GM23248 (cell line): ENCODE results near the gene CASKIN1. TPM values are rescaled to one million over a fixed set of nuclear protein-coding genes. Genes with fewer than 3 reads are reported as not detected.

Source experiments
- DNase-seq: peaks from one replicate; pipeline ENCODE4 v3.0.0-alpha.2; 2015
- H2AFZ ChIP-seq: fragments of 200-600 bp; sonication (generic); 2 replicates; pipeline ENCODE4 v1.6.1; 2016; ENCODE audit warnings: antibody characterized with exemption
- H3F3A ChIP-seq: fragments of 200-600 bp; sonication (generic); 2 replicates; pipeline ENCODE4 v1.6.1; 2016; ENCODE audit warnings: mild to moderate bottlenecking, antibody characterized with exemption, mixed run types; ENCODE audit not compliant: insufficient read depth
- H3K27ac ChIP-seq: fragments of 200-600 bp; sonication (generic); 2 replicates; pipeline ENCODE4 v1.5.1; 2016; ENCODE audit warnings: mild to moderate bottlenecking
- H3K27me3 ChIP-seq: fragments of 200-600 bp; sonication (generic); replicated peaks from 2 replicates; pipeline ENCODE4 v1.6.1; 2016; ENCODE audit warnings: mild to moderate bottlenecking; ENCODE audit not compliant: insufficient read depth
- H3K36me3 ChIP-seq: fragments of 200-600 bp; sonication (generic); 2 replicates; pipeline ENCODE4 v1.6.1; 2016; ENCODE audit warnings: low read depth, mild to moderate bottlenecking
- H3K4me1 ChIP-seq: fragments of 200-600 bp; sonication (generic); 2 replicates; pipeline ENCODE4 v1.6.1; 2016; ENCODE audit warnings: mild to moderate bottlenecking; ENCODE audit not compliant: insufficient read depth
- H3K4me2 ChIP-seq: fragments of 200-600 bp; sonication (generic); one replicate; pipeline ENCODE4 v1.6.1; 2016; ENCODE audit warnings: mild to moderate bottlenecking; ENCODE audit not compliant: unreplicated experiment
- H3K4me3 ChIP-seq: fragments of 200-600 bp; sonication (generic); 2 replicates; pipeline ENCODE4 v1.5.1; 2016; ENCODE audit warnings: mild to moderate bottlenecking
- H3K79me2 ChIP-seq: fragments of 200-600 bp; sonication (generic); 2 replicates; pipeline ENCODE4 v1.6.1; 2016; ENCODE audit warnings: mild to moderate bottlenecking; ENCODE audit not compliant: insufficient read depth
- H3K9ac ChIP-seq: fragments of 200-600 bp; sonication (generic); 2 replicates; pipeline ENCODE4 v1.6.1; 2016; ENCODE audit warnings: mild to moderate bottlenecking
- H3K9me2 ChIP-seq: fragments of 200-600 bp; sonication (generic); 2 replicates; pipeline ENCODE4 v1.6.1; 2016; ENCODE audit warnings: mixed run types, mild to moderate bottlenecking, moderate library complexity; ENCODE audit not compliant: insufficient read depth
- H3K9me3 ChIP-seq: fragments of 200-600 bp; sonication (generic); one replicate; pipeline ENCODE4 v1.6.1; 2017; ENCODE audit warnings: low read depth
- H4K20me1 ChIP-seq: fragments of 200-600 bp; sonication (generic); 2 replicates; pipeline ENCODE4 v1.6.0; 2016; ENCODE audit not compliant: insufficient read depth
- EZH2 ChIP-seq: fragments of 200-600 bp; sonication (generic); IDR thresholded peaks from 2 replicates; pipeline ENCODE4 v1.6.1; 2018; ENCODE audit warnings: antibody characterized with exemption, mild to moderate bottlenecking; ENCODE audit not compliant: insufficient read depth, poor library complexity, severe bottlenecking
- EZH2phosphoT487 ChIP-seq: fragments of 200-600 bp; sonication (generic); IDR thresholded peaks from 2 replicates; pipeline ENCODE4 v1.6.1; 2018; ENCODE audit warnings: antibody characterized with exemption, moderate library complexity, mild to moderate bottlenecking, low read depth; ENCODE audit not compliant: insufficient read depth
- WGBS, 2 experiments: methylation state at CpG; one replicate each; pipeline ENCODE4 v1.1.6; 2015 to 2017; ENCODE audit warnings: low lambda C conversion rate in 2 of 2, low coverage in 1 of 2; ENCODE audit errors: missing lambda C conversion rate in 2 of 2; 5-methylcytosine and 5-hydroxymethylcytosine counted together
- in situ Hi-C: fragments of 300-500 bp; cut with MboI; formaldehyde crosslinking; loops from 2 replicates; pipeline ENCODE4 v1.15.0; 2020
- polyA plus RNA-seq: library from polyadenylated mRNA; unstranded; fragments of >200 nt; fragmentation: Nextera tagmentation; extraction: Ambion mirVana; gene quantifications from 2 replicates; pipeline ENCODE4 v1.2.1, GENCODE V29; 2016
- total RNA-seq: library from RNA; depleted of rRNA; stranded (reverse); fragments of >200 nt; shearing (Covaris generic); gene quantifications from 2 replicates; pipeline ENCODE4 v1.2.3, GENCODE V29; 2014

Gene CASKIN1
- total and polyA plus RNA-seq, 2 experiments from 2014 or later, result not detected

DNA sequence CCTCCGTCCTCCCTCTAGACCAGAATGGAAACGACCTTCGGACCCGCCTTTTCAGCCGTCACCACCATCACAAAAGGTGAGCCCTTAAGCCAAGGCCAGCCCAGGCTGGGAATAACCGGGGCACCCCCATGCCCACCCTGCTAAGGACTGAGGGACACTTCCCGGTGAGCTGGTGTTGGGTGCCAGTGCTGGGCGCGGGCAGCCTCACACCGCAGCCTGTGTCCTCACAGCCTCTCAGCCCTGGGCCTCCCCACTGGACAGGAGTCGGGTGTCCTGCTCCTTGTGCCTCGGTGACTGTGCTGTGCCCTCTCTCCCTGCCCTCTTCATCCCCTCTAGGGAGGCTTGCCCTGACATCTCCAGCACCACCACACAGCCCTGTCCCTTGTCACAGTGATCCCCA lies 30.5 kb downstream of the CASKIN1 start:
- H2AFZ ChIP-seq, result no peak overlapping the region
- H3K27me3 ChIP-seq, result no peaks in the 10 kb centered on the region
- TF ChIP-seq EZH2 (no peak), EZH2phosphoT487 (no peak)
- no peaks in the 10 kb centered on the region; the same call in 1 of the 2 replicates for H3K36me3 ChIP-seq
- no peak overlapping the region for H3K4me2 ChIP-seq
- 98 to 99% methylated on average over 11 to 12 of the region's 12 CpGs for WGBS, 2 experiments
- no peaks in the 10 kb centered on the region for H3K9me2 ChIP-seq
- H3K79me2 ChIP-seq, result peaks cover 61% of the 10 kb centered on the region
- H4K20me1 ChIP-seq, result no peaks in the 10 kb centered on the region
- DNase-seq, result no peak
- no peak overlapping the region for H3K27ac ChIP-seq
- H3K9ac ChIP-seq, result no peak overlapping the region
- no peaks in the 10 kb centered on the region for H3F3A ChIP-seq
- in situ Hi-C loops, result no loop called here
- H3K9me3 ChIP-seq, result no peaks in the 10 kb centered on the region
- H3K4me3 ChIP-seq, result no peak overlapping the region
- H3K4me1 ChIP-seq, result peaks cover 8% of the 10 kb centered on the region

DNA sequence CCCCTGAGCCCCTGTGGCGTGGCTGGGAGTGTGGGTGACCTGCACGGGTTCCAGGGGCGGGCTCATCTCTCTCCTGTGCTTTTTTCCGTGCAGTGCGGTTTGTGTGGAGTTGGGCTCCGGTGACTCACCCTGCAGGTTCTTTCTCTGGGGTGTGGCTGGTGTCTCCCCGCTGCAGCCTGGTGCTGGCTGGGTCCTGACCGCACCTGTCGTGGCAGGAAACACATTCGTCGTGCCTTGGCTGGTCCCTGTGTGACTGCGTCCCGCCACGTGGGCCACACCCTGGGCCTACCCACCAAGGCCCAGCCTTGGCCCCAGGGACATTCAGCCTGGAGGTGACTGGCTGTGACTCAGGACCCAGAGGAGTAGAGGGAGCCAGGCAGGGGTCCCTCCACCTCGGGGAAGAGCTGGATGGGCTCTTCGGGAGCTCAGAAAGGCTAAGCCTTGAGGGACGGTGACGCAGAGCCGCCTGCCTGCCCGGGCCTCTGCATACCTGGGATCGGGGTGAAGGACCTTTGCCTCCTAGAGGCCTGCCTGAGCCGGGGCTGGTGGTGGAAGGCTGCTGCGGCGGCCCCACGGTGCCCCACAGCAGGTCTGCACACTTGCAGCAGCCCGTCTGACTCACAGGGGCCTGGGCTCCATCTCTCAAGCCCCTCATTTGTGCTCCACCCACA lies 33.1 kb downstream of the CASKIN1 start:
- 97 to 98% methylated on average over 24 to 26 of the region's 26 CpGs for WGBS, 2 experiments
- no peaks in the 10 kb centered on the region for H3F3A ChIP-seq
- DNase-seq, result no peak
- H3K9me3 ChIP-seq, result no peaks in the 10 kb centered on the region
- no peaks in the 10 kb centered on the region for H3K9me2 ChIP-seq
- H3K27ac ChIP-seq, result no peak overlapping the region
- peaks cover 79% of the 10 kb centered on the region for H3K79me2 ChIP-seq
- in situ Hi-C loops, result no loop called here
- TF ChIP-seq EZH2phosphoT487 (no peak), EZH2 (no peak)
- H3K4me1 ChIP-seq, result peaks cover 26% of the 10 kb centered on the region
- H2AFZ ChIP-seq, result no peak overlapping the region
- H3K9ac ChIP-seq, result no peak overlapping the region
- no peaks in the 10 kb centered on the region; the same call in 1 of the 2 replicates for H3K36me3 ChIP-seq
- H3K27me3 ChIP-seq, result no peaks in the 10 kb centered on the region
- no peak overlapping the region for H3K4me2 ChIP-seq
- H3K4me3 ChIP-seq, result no peak overlapping the region
- H4K20me1 ChIP-seq, result no peaks in the 10 kb centered on the region

DNA sequence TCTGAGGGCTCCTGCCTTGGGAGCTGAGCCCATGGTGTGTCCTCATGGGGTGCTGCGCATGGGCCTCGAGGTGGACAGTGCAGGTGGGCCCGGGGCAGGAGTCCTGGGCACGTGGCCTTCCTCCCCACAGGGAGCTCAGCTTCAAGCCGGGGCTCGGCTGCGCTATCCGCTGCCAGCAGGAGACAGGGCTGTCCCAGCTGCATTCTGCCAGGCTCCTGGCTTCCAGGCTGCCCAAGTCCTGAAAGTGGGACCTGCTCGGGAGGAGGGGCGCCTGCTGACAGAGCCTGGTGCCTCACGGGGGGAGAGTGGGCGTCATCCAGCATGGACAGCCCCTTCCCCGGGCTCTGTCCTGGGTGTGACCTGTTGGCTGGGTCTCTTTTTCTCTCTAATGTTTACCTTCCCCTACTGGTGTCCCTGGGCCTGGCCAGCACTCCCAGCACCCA lies 33.7 kb downstream of the CASKIN1 start:
- WGBS, 2 experiments, result 91% methylated on average over 12 to 13 of the region's 13 CpGs
- in situ Hi-C loops, result no loop called here
- peaks cover 32% of the 10 kb centered on the region for H3K4me1 ChIP-seq
- no peaks in the 10 kb centered on the region for H3K27me3 ChIP-seq
- no peaks in the 10 kb centered on the region for H3F3A ChIP-seq
- no peak for DNase-seq
- H3K9ac ChIP-seq, result no peak overlapping the region
- peaks cover 86% of the 10 kb centered on the region for H3K79me2 ChIP-seq
- no peaks in the 10 kb centered on the region; the same call in 1 of the 2 replicates for H3K36me3 ChIP-seq
- H3K9me3 ChIP-seq, result no peaks in the 10 kb centered on the region
- H4K20me1 ChIP-seq, result no peaks in the 10 kb centered on the region
- TF ChIP-seq EZH2 (no peak), EZH2phosphoT487 (no peak)
- H2AFZ ChIP-seq, result no peak overlapping the region
- H3K4me2 ChIP-seq, result no peak overlapping the region
- H3K9me2 ChIP-seq, result no peaks in the 10 kb centered on the region
- no peak overlapping the region for H3K27ac ChIP-seq
- H3K4me3 ChIP-seq, result no peak overlapping the region

DNA sequence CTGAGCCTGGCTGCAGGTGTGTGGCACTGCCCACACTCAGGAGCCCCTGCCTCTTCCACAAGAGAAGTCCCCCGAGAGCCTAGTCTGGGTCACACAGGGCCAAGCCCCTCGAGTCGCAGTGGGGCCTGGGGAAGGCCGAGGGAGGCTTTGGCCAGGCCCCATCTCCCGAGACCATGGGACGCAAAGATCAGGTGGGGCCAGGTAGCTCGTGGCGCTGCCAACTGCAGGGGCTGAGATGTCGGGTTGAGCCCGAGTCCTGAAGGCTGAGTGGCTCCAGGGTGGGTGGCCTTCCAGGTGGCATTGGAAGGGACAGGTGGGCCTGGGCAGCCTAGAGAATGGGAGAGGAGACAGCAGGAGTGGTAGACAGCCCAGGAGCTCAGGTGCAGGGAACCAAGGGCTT lies 34.5 kb downstream of the CASKIN1 start:
- no peaks in the 10 kb centered on the region for H3K27me3 ChIP-seq
- 95 to 99% methylated on average over 8 to 10 of the region's 10 CpGs for WGBS, 2 experiments
- peaks cover 86% of the 10 kb centered on the region for H3K79me2 ChIP-seq
- H3K9me2 ChIP-seq, result no peaks in the 10 kb centered on the region
- DNase-seq, result no peak
- TF ChIP-seq EZH2phosphoT487 (no peak), EZH2 (no peak)
- peaks cover 40% of the 10 kb centered on the region for H3K4me1 ChIP-seq
- peak overlapping the region; percentile 85 for H3K27ac ChIP-seq
- no peak overlapping the region for H2AFZ ChIP-seq
- peak overlapping the region; percentile 48 for H3K9ac ChIP-seq
- H4K20me1 ChIP-seq, result no peaks in the 10 kb centered on the region
- H3K36me3 ChIP-seq, result no peaks in the 10 kb centered on the region; the same call in 1 of the 2 replicates
- no peaks in the 10 kb centered on the region for H3F3A ChIP-seq
- no peak overlapping the region for H3K4me2 ChIP-seq
- in situ Hi-C loops, result no loop called here
- no peak overlapping the region for H3K4me3 ChIP-seq
- H3K9me3 ChIP-seq, result no peaks in the 10 kb centered on the region
